CD4-positive, alpha-beta T cell (primary cell): ENCODE data around the gene CLINT1. TPM values are rescaled to one million over a fixed set of nuclear protein-coding genes. Genes with fewer than 3 reads are reported as not detected.

Experiments
- ATAC-seq: fragments of 200-7000 bp; cut with Tn5 transposase; one replicate; pipeline ENCODE4 v1.10.0; 2022; ENCODE audit warnings: mild to moderate bottlenecking; ENCODE audit not compliant: poor library complexity
- CTCF ChIA-PET: fragments of 350-600 bp; sonication (Branson Sonifier 250); formaldehyde crosslinking; loops from one replicate; lab custom pipeline; 2021; ENCODE audit warnings: antibody characterized with exemption, inconsistent platforms; lab: Charles Lee
- POLR2A ChIA-PET: fragments of 350-600 bp; sonication (Branson Sonifier 250); formaldehyde crosslinking; loops from one replicate; lab custom pipeline; 2021; ENCODE audit warnings: antibody characterized with exemption, inconsistent platforms; lab: Charles Lee
- DNase-seq, 14 experiments: peaks; one replicate each; pipeline ENCODE4 v3.0.0-alpha.2; 2013 to 2020; ENCODE audit warnings: mixed read lengths in 2 of 14
- H3K27ac ChIP-seq, 2 donors: one replicate each; pipeline versions ENCODE4 v1.5.1 to v1.7.0; 2013; ENCODE audit warnings: low read length in 2 of 2, low read depth in 1 of 2, mild to moderate bottlenecking in 1 of 2
- H3K27me3 ChIP-seq, 2 experiments: 1 replicate in 1 of 2; 2 replicates in 1 of 2; pipeline versions ENCODE4 v1.6.1 to v1.7.0; 2013; ENCODE audit warnings: low read length in 2 of 2, control low read depth in 1 of 2, mild to moderate bottlenecking in 1 of 2, moderate library complexity in 1 of 2; ENCODE audit not compliant: insufficient read depth in 2 of 2, control insufficient read depth in 1 of 2
- H3K36me3 ChIP-seq: one replicate; pipeline ENCODE4 v1.6.1; 2013; ENCODE audit warnings: low read length, control low read depth; ENCODE audit not compliant: insufficient read depth
- H3K4me1 ChIP-seq: one replicate; pipeline ENCODE4 v1.6.1; 2013; ENCODE audit warnings: low read length, control low read depth; ENCODE audit not compliant: insufficient read depth
- H3K4me3 ChIP-seq: one replicate; pipeline ENCODE4 v1.5.1; 2013; ENCODE audit warnings: mild to moderate bottlenecking, low read length, moderate library complexity
- H3K9me3 ChIP-seq, 2 experiments: 1 replicate in 1 of 2; 2 replicates in 1 of 2; pipeline versions ENCODE4 v1.6.1 to v1.7.0; 2013; ENCODE audit warnings: low read length in 2 of 2, mild to moderate bottlenecking in 2 of 2, control low read depth in 1 of 2, moderate library complexity in 1 of 2; ENCODE audit not compliant: control insufficient read depth in 1 of 2, insufficient read depth in 1 of 2
- H3K27ac Mint-ChIP-seq: one replicate; pipeline ENCODE4 v1.8.0; 2020; ENCODE audit warnings: mixed read lengths
- H3K27me3 Mint-ChIP-seq: one replicate; pipeline ENCODE4 v1.8.0; 2021; ENCODE audit warnings: mixed read lengths
- H3K36me3 Mint-ChIP-seq: one replicate; pipeline ENCODE4 v1.8.0; 2021; ENCODE audit warnings: low read depth, mixed read lengths
- H3K4me1 Mint-ChIP-seq: one replicate; pipeline ENCODE4 v1.8.0; 2021; ENCODE audit warnings: low read depth, mixed read lengths
- H3K4me3 Mint-ChIP-seq: one replicate; pipeline ENCODE4 v1.8.0; 2020; ENCODE audit warnings: mild to moderate bottlenecking, mixed read lengths
- H3K9me3 Mint-ChIP-seq: one replicate; pipeline ENCODE4 v1.8.0; 2020; ENCODE audit warnings: mixed read lengths
- intact Hi-C, 2 experiments: fragments of 100-400 bp; cut with DNase I in 1 of 2; cut with micrococcal nuclease in 1 of 2; formaldehyde crosslinking; loops; one replicate each; pipeline versions ENCODE4 v1.15.1 to v1.9.0; 2023 to 2025; cut with DNase I, micrococcal nuclease
- total RNA-seq, 174 experiments: library from RNA in 2 of 174; stranded (reverse) in 2 of 174; gene quantifications; one replicate each; pipeline ENCODE4 v1.2.3 and lab custom pipeline; 2021 to 2026
- TF ChIP-seq, protein P1 (sequence below): fragments of 200-600 bp; IDR thresholded peaks from one replicate; pipeline ENCODE4 v1.8.0; 2022; ENCODE audit warnings: antibody characterized with exemption, mild to moderate bottlenecking

The CLINT1 gene
- total RNA-seq, 2 experiments from 2014 or later, result 89.9 to 91.3 TPM

DNA sequence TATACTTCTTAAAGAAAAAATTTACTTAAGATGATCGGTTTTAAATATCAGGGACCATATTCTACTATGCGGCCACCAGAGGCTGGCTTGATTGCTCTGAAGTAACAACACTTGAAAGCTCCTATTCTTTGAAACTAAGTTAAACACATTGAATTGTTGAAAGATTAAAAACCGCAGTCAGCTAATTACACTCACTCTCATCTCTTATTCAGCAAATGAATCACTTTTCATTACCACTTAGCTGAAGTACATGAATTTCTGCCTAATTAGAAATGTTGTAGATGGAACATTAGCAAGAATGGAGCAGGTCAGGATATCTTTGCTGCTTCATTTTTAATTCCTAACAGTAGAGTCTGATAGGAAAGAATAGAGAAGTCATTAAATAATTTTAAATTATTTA lies 73.1 kb downstream of the CLINT1 start:
- Mint-ChIP-seq H3K4me3 (no peak overlapping the region), H3K9me3 (no peaks in the 10 kb centered on the region), H3K36me3 (peaks cover 64% of the 10 kb centered on the region), H3K4me1 (no peaks in the 10 kb centered on the region), H3K27ac (no peak overlapping the region), H3K27me3 (no peaks in the 10 kb centered on the region)
- Histone ChIP-seq H3K4me1 (no peaks in the 10 kb centered on the region), H3K27me3 (no peaks in the 10 kb centered on the region), H3K36me3 (peaks cover 31% of the 10 kb centered on the region), H3K4me3 (no peak overlapping the region), H3K9me3 (no peaks in the 10 kb centered on the region), H3K27ac (no peak overlapping the region)
- POLR2A ChIA-PET, result no interaction called here
- DNase-seq, result no peak
- intact Hi-C loops, result no loop called here
- TF ChIP-seq, protein P1, sequence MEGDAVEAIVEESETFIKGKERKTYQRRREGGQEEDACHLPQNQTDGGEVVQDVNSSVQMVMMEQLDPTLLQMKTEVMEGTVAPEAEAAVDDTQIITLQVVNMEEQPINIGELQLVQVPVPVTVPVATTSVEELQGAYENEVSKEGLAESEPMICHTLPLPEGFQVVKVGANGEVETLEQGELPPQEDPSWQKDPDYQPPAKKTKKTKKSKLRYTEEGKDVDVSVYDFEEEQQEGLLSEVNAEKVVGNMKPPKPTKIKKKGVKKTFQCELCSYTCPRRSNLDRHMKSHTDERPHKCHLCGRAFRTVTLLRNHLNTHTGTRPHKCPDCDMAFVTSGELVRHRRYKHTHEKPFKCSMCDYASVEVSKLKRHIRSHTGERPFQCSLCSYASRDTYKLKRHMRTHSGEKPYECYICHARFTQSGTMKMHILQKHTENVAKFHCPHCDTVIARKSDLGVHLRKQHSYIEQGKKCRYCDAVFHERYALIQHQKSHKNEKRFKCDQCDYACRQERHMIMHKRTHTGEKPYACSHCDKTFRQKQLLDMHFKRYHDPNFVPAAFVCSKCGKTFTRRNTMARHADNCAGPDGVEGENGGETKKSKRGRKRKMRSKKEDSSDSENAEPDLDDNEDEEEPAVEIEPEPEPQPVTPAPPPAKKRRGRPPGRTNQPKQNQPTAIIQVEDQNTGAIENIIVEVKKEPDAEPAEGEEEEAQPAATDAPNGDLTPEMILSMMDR, result no peak
- ATAC-seq, result no peak
- CTCF ChIA-PET, result no interaction called here

DNA sequence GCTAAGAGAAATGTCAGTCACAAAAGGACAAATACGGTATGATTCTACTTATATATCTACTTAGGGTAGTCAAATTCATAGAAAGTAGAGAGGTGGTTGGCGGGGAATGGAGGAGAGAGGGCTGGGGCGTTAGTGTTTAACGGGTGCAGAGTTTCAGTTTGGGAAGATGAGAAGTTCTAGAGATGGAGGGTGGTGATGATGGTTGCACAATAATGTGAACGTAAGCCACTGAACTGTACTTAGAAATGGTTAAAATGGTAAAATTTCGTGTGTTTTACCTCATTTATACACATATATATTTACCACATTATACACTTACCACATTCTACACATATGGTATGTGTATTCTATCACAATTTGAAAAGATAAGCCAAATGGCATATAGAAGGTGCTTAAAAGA lies 79.7 kb downstream of the CLINT1 start:
- ATAC-seq (no peak), DNase-seq (no peak)
- Histone ChIP-seq H3K36me3 (no peaks in the 10 kb centered on the region), H3K9me3 (no peaks in the 10 kb centered on the region), H3K27me3 (no peaks in the 10 kb centered on the region), H3K4me1 (no peaks in the 10 kb centered on the region), H3K4me3 (no peak overlapping the region), H3K27ac (no peak overlapping the region)
- H3K4me3 Mint-ChIP-seq, result no peak overlapping the region
- POLR2A ChIA-PET, result no interaction called here
- no peaks in the 10 kb centered on the region for H3K9me3 Mint-ChIP-seq
- intact Hi-C loops, result no loop called here
- CTCF ChIA-PET, result interaction anchor here (0.7 kb wide), 1 partner anchor 1377 kb away, joined by 7 read pairs; no protein-coding TSS in a partner anchor
- TF ChIP-seq, protein P1, result no peak
- peaks cover 8% of the 10 kb centered on the region for H3K36me3 Mint-ChIP-seq
- no peaks in the 10 kb centered on the region for H3K27me3 Mint-ChIP-seq
- peaks cover 5% of the 10 kb centered on the region for H3K4me1 Mint-ChIP-seq
- no peak overlapping the region for H3K27ac Mint-ChIP-seq

DNA sequence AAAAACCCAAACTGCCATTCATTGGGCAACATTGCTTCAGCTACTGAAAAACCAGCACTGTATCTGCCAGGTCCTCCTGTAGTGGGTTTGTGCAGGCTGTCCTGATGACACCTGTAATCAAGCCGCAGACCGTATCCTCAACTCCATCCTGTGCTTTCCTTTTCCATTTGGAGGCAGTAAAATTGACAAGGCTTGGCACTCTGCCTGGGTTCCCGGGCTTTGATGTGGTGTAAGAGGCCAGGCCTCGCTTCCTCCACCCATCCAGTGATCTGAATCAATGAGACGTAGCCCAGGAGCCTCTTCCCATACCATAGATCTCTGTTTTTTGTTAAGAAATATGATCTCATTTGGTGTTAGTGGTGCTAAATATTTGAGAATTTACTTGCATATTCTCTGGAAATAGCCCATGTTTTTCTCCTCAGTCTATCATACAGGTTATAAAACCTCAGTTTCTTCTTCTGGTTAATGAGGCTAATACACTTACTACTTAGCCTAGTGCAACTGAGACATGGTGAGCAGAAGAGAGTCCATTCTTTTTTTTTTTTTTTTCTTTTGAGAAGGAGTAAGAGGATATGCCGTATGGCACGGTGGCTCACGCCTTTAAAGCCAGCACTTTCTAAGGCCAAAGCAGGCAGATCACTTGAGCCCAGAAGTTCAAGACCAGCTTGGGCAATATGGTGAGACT lies 80.7 kb downstream of the CLINT1 start:
- no peak for ATAC-seq
- TF ChIP-seq, protein P1, result no peak
- DNase-seq, result no peak
- H3K36me3 ChIP-seq, result no peaks in the 10 kb centered on the region
- H3K4me1 Mint-ChIP-seq, result peaks cover 5% of the 10 kb centered on the region
- no peak overlapping the region for H3K27ac Mint-ChIP-seq
- no peaks in the 10 kb centered on the region for H3K27me3 ChIP-seq
- H3K36me3 Mint-ChIP-seq, result no peaks in the 10 kb centered on the region
- H3K4me3 ChIP-seq, result no peak overlapping the region
- H3K9me3 ChIP-seq, result no peaks in the 10 kb centered on the region
- POLR2A ChIA-PET, result no interaction called here
- no peak overlapping the region for H3K4me3 Mint-ChIP-seq
- no peak overlapping the region for H3K27ac ChIP-seq
- H3K4me1 ChIP-seq, result no peaks in the 10 kb centered on the region
- H3K27me3 Mint-ChIP-seq, result no peaks in the 10 kb centered on the region
- H3K9me3 Mint-ChIP-seq, result no peaks in the 10 kb centered on the region
- CTCF ChIA-PET, result interaction anchor here (0.7 kb wide), 1 partner anchor 1378 kb away, joined by 7 read pairs; no protein-coding TSS in a partner anchor
- intact Hi-C loops, result no loop called here
